Sigmoid colon (tissue), 3 donors: Measurements from ENCODE around the gene ACSL1.
"Not testable (repeated sequence)": the region's sequence is repeated elsewhere in the genome, so short reads cannot be mapped to it uniquely, and the experiment has no call there.

Source experiments
- POLR2A ChIP-seq, 2 donors: fragments of 450-650 bp; IDR thresholded peaks; one replicate each; pipeline ENCODE4 v1.6.1; 2016; ENCODE audit warnings: antibody characterized with exemption in 2 of 2, mild to moderate bottlenecking in 2 of 2, moderate library complexity in 2 of 2
- TF ChIP-seq, protein P1 (sequence below), 4 experiments: fragments of 450-650 bp in 3 of 4; fragments of 200-600 bp in 1 of 4; IDR thresholded peaks; one replicate each; pipeline ENCODE4 v1.5.1; 2016 to 2019; ENCODE audit warnings: antibody characterized with exemption in 4 of 4, mild to moderate bottlenecking in 3 of 4, moderate library complexity in 2 of 4

DNA sequence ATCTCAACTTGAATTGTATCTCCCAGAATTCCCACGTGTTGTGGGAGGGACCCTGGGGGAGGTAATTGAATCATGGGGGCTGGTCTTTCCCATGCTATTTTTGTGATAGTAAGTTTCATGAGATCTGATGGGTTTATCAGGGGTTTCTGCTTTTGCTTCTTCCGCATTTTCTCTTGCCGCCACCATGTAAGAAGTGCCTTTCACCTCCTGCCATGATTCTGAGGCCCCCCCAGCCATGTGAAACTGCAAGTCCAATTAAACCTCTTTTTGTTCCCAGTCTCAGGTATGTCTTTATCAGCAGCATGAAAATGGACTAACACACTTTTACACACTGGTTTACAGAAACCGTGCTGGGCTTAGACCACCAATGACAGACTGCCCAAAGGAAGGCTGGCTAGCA is 46.6 kb downstream of the ACSL1 start:
- not testable (repeated sequence) for TF ChIP-seq POLR2A (IDR thresholded peaks at IDR 0.05)
- TF ChIP-seq, protein P1, sequence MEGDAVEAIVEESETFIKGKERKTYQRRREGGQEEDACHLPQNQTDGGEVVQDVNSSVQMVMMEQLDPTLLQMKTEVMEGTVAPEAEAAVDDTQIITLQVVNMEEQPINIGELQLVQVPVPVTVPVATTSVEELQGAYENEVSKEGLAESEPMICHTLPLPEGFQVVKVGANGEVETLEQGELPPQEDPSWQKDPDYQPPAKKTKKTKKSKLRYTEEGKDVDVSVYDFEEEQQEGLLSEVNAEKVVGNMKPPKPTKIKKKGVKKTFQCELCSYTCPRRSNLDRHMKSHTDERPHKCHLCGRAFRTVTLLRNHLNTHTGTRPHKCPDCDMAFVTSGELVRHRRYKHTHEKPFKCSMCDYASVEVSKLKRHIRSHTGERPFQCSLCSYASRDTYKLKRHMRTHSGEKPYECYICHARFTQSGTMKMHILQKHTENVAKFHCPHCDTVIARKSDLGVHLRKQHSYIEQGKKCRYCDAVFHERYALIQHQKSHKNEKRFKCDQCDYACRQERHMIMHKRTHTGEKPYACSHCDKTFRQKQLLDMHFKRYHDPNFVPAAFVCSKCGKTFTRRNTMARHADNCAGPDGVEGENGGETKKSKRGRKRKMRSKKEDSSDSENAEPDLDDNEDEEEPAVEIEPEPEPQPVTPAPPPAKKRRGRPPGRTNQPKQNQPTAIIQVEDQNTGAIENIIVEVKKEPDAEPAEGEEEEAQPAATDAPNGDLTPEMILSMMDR (IDR thresholded peaks at IDR 0.05): not testable (repeated sequence)
